KG1 (cell line): Measurements from ENCODE around the gene CDH15.
"Not testable (repeated sequence)": the region's sequence is repeated elsewhere in the genome, so short reads cannot be mapped to it uniquely, and the experiment has no call there.

Source experiments
- DNase-seq: peaks from one replicate; lab custom pipeline; 2025; lab: John Stamatoyannopoulos, UW

The CDH15 gene

DNA sequence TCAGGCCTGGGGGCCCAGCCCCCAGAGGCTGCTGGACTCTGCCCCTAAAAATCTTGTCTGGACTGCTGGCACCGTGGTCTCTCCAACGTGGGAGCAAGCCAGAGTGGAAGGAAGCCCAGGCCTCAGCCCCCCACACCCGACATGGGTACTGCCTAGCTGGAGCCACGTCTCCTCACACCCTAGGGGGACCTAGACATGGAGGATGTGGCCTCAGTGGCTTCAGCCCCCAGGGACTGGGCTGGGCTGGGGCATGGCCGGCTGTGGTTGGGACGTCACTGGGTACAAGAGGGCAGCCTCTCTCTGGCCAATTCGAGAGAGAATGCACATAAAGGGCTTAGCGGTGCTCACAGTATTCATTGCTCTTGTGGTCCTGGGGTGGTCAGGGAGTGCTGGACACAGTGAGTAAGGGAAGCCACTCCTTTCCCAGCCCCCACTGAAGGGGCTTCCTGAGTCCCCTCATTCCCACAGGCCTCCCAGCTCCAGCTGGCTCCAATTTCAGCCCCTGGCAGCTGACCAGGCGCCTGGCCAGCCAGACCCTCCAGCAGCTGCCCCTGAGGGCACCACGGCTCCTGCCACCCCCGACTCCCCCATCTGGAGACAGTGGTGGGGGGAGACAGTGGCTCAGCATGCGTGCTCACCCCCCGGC, 1.1 kb downstream of the CDH15 start:
- DNase-seq, result no peak

DNA sequence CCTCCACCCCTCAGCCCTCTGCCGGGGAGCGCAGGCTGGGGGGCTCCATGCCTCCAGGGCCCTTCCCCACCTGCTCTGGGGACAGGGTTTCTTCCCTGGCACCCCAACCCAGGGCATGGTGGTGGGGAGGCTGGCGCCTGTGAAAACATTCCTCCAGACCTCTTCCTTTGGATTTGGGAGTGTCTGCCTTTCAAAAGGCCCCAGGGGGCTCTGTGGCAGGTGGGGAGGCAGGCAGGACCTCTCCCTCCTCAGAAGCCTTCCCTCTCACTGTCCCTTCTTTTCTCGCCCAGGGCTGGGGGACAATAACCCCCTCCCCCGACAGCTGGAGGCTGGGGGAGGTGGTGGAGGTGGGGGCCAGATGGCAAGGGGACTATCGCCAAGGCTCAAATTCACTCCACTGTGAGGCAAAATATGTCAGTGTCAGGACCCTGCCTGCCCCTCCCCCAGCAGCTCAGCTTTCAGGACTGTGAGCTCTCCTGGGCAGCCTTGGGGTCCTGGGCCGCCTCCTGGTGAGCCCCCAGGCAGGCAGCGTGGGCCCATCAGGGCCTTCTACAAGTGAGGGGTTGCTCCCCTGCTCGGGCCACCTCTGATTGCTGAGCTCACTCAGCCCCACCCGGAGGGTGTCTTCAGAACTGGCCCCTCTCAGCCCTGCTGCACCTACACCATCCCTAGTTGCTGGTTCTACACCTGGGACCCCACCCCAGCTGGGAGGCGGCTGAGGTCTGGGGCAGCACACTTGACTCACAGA, 1.8 kb downstream of the CDH15 start:
- DNase-seq, result no peak

DNA sequence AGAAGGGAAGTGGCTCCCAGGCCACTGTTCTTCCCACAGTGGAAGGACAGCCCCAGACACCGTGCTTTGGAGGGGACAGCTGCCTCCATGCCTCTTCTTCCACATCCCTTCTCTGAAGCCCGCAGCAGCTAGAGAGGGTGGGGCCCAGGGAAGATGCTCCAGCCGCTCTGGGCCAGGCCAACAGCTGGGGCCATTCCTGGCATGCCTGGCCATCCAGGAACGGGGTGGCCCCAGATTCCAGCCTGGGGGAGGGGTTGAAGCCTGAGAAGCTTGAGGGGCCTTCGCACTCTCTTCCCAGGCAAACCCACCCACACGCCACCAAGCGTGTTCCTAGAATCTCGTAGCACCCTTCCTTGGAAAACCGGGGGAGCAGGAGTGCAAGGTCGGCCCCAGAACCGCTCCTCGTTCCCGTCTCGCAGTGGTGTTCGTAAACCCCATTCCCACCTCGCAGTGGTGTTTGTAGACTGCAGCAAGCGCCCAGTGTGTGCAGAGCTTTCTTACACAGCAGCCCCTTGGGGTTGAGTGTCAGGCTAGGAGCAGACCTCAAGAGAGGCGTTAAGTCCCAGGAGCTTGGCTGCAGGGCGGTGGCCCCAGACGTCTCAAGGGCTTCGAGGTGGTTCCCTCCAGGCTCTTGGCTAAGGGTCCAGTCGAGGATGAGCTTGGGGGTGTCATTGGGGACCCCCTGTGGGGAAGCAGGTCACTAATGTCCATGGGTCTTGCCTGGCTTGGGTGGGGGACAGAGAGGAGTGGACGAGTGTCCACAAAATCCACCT, 2.7 kb downstream of the CDH15 start:
- DNase-seq, result no peak

DNA sequence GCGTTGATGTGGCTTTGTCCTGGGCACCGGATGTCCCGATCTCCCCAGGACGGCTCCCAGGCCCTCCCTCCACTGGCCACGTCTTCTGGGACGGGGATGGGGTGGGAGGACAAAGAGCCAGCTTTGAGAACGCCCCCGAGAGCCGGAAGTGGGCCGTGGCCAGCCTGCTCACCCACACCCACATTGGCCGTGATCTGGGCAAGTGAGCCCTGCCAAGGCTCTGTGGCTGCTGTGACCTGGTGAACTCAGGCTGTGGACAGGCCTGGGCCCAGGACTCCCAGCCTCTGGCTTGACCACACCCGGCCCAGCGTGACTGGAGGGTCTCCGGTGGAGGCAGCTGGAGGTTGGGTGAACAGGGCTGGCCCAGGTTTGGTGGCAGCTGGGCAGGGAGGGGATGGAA, 3.3 kb downstream of the CDH15 start:
- no peak for DNase-seq

DNA sequence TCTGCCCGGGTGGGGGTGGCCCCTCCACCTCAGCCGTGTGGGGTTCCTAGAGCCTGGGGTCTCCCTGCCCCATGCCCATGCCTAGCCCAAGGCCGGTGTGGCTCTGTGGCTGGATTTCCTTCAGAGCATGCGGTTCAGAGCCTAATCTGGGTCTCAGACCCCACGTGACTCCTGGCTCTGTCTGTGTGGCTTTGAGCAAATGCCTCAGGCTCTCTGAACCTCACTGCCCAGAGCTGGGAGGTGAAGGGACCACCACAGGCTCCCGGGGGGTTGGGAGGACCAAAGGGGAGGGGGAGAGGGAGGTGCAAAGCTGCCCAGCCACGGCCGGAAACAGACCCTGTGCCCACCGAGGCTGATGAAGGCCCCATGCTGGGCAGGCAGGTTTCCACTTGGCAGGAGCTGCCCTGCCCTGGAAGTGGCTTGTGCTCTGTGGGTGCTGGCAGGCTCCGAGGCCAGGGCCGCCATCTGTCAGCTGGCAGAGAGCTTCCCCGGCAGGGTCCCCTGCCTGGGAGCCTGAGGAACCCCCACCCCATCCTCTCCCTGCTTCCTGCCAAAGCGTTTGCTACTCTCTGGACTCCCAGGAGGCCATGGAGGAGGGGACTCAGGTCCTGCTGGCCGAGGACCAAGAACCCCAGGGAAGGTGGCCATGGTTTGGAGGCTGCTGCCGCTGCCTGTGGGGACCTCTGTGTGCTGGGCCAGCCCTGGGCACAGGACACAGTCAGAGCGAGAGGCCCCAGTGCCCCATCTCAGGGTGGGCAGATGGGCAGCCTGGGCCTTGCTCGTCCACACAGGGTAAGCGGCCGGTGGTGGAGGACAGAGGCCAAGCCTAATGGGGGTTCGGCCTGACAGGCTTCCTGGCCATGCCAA, 4.0 kb downstream of the CDH15 start:
- no peak for DNase-seq

DNA sequence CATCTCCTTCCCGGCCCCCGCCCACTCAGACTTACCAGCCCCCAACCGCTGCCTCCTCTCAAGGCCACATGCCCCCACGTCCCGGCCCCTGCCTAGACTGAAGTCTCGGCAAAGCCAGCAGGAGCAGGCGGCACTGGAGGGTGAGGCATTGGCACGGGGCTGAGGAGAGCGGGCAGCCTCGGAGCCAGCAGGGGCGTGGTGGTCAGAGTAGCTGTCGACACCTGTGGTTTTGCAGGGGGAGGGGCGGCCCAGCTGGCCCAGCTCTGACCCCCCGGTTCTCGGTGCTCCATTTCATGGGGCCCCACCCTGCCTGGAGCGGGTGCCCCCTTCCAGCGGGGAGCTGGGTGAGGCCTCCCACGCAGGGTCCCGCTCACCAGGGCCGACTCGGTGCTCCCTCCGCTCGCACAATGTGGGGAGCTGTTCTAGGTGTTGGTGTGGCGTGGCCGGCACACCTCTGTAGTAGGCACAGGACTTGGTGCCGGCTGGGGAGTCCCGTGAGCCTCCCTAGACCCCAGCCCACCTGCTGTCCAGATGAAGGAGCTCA, 4.7 kb downstream of the CDH15 start:
- DNase-seq, result no peak

DNA sequence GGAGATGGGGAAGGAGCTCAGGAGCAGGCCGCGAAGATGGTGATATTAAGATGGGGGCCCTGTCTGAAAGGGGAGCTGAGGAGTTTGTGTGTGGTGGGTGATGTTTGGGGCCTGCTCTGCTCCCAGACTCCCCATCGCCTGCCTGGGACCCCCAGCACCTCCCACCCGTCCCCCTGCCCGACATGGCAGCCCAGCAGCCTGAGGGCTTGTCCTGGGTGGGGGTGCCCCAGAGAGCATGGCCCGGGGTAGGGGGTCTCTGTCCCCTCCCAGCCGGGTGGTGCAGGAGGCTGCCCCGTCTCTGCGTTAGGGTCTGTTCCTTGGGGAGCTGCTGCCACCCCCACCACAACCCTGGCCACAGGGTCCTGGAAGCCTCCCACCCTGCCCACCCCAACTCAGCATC, 5.2 kb downstream of the CDH15 start:
- no peak for DNase-seq

DNA sequence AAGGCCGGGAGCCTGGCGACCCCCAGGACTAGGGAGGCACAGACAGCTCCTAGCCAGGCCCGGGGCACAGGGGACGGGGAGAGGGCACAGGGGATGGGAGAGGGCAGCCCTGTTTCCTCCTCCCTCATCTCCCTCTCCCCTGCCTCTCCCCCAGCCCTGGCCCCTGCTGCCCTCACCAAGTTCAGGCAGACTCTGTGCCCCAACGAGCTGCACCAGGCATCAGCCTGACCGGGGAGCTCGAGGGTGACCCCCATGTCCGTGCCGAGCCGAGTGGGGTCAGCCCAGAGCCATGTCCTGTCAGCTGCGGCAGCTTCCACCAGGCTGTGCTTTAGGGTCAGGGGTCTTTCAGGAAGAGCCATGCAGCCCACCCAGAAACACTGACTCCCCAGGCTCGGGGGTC, 6.0 kb downstream of the CDH15 start:
- DNase-seq, result no peak

DNA sequence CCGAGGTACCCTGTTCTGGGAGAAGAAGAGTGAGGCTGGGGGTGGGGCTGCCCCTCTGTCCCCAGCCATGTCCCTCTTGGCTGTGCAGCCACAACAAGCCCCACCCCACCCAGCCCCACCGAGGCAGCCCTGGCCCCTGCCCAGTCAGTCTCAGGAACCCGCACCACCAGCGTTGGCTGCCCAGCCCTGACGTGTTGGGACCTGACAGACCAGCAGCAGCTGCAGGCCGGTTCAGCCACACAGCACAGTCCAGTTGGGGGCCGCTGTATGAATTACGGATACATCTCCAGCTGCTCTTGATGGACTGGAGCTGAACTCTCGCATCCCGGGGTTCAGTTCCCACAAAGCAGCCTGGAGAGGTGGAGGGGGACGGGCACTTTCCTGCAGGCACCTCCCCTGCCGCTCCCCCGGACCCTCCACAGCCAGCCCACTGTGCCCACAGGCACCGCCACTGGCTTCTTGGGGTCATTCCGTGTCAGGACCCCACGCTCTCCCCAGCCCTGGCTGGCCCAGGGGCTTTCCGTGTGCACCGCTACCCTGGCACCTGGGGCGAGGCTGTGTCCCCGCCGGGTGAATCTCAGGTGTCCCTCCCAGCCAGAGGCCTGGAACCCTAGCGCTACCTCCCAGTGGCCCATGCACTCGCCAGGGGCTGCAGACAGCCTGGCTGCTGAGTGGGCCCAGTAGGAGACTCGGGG, 7.1 kb downstream of the CDH15 start:
- DNase-seq, result no peak

DNA sequence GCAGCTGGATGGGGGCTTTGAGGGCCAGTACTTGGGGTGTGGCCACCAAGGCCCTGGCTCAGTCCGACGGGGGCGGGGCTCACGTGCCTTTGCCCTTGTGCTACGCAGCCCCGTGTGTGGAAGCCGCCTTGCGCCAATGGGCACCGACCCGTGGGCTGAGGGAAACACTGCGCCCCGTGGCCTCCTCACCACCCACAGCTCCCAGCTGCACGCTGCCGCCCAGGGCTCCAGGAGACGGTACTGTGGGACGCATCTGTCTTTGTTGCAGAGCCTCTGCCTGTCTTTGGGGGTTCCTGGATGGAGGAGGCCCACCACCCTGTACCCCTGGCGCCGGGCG, 7.6 kb downstream of the CDH15 start:
- DNase-seq, result no peak

DNA sequence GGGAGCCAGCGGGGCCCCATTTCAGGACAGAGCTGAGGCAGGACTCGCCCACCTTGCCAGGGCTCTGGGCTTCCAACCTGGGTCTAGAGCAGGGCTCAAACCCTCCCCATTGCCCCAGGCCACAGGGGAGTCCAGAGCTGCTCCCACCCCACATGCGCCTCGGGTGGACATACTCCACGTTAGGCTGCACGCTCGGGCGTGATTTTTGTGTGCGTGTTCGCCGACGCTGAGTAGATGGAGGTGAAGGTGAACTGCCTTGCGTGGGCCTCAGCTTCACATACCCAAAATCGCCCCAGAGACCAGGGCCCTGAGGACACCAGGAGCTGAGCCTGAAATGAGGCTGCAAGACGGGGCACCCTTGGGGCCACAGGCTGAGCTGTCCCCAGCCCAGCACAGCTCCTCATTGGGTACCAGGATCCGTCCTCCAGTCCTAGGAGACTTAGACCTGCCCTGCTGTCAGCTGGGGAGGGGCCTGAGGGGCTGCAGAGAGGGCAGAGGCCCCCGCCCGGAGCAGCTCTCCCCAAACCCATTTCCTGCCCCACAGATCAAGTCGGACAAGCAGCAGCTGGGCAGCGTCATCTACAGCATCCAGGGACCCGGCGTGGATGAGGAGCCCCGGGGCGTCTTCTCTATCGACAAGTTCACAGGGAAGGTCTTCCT, 8.2 kb downstream of the CDH15 start:
- DNase-seq, result no peak

DNA sequence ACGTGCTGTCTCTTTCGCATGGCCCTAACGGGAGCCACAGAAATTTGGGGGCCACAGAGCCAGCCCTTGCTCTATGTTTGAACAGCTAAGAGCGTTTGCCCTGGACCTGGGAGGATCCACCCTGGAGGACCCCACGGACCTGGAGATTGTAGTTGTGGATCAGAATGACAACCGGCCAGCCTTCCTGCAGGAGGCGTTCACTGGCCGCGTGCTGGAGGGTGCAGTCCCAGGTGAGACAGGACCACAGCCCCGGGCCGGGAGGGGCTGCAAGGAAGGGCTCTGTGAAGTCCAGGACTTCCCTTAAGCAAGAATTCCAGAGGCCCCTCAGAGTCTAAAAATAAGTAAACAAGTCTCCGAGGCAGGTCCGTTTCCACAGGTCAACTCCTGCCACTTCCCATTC, 11.9 kb downstream of the CDH15 start:
- no peak for DNase-seq

DNA sequence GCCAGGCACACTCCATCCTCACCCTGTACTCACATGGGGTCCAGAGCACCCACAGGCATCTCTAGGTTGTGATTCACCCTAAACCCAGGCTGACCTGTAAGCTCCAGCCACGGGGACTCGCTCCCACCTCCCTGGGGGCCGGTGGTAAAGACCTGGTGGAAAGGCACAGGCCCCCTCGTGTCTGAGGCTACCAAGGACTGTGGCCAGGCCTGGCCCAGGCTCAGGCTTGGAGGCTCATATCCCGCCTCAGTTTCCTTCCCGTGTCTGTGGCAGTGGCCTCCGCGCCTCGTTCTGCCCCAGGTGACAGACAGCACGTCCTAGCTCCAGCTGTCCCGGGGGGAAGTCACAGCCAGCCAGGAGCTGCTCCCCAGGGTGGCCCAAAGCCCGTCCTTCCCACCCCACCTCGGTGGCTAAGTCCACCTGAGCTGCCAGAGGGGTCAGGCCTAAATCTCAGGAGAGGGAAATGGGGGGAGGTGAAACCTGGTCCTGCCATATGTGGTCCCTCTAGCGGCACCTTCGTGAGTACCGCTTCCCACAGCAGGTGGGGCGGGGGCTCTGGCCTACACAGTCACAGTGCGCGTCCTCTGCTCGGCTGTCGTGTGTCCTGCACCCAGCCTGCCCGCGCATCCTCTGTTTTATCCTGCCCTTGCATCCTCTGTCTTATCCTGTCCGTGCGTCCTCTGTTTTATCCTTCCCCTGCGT, 12.6 kb downstream of the CDH15 start:
- no peak for DNase-seq

DNA sequence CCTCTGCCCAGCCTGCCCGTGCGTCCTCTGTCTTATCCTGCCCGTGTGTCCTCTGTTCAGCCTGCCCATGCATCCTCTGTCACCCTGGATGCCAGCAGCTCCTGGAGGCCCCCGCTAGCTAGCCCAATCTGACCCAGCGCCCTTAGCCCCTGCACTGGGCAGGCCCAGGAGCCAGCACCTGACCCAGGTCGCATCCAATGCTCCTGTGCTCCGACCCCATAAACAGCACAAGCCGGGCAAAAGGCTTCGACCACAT, 13.1 kb downstream of the CDH15 start:
- DNase-seq, result no peak

DNA sequence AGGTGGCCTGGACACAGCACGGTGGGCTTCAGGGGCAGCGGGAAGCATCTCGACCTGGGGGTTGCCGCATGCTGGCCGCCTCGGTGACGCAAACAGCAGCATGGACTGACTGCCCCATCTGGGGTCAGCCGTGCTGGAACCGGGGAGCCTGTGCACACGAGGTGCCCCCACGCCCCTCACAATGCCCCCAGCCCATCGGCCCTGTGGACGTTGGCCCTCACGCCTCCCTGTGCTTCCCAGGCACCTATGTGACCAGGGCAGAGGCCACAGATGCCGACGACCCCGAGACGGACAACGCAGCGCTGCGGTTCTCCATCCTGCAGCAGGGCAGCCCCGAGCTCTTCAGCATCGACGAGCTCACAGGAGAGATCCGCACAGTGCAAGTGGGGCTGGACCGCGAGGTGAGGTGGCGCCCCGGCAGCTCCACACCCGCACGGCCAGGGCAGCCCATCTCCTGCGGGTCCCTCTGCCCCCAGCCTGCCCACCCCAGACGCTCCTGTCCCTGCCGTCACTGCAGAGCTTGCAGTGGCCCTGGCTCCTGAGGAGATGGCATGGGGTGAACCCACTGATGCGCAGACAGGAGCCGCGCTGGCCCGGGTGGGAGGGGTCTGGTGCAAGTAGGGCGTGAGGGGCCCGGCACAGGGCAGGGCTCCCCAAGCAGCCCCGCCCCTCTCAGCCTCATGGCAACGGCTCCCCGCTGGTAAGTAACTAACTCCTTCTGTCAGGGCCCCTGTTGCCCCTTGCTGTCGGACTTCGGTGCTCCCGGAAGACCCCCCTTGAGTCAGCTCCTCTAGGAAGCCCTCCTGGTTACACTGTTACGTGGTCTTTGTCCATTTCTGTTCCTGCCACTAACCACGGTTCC, 13.6 kb downstream of the CDH15 start:
- DNase-seq, result no peak

DNA sequence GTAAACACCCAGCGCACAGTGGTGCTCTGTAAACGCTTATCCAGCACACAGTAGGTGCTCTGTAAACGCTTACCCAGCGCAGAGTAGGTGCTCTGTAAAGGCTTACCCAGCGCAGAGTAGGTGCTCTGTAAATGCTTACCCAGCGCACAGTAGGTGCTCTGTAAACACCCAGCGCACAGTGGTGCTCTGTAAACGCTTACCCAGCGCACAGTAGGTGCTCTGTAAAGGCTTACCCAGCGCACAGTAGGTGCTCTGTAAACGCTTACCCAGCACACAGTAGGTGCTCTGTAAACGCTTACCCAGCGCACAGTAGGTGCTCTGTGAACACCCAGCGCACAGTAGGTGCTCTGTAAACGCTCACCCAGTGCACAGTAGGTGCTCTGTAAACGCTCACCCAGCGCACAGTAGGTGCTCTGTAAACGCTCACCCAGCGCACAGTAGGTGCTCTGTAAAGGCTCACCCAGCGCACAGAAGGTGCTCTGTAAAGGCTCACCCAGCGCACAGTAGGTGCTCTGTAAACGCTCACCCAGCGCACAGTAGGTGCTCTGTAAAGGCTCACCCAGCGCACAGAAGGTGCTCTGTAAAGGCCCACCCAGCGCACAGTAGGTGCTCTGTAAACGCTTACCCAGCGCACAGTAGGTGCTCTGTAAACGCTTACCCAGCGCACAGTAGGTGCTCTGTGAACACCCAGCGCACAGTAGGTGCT, 14.5 kb downstream of the CDH15 start:
- not testable (repeated sequence) for DNase-seq

DNA sequence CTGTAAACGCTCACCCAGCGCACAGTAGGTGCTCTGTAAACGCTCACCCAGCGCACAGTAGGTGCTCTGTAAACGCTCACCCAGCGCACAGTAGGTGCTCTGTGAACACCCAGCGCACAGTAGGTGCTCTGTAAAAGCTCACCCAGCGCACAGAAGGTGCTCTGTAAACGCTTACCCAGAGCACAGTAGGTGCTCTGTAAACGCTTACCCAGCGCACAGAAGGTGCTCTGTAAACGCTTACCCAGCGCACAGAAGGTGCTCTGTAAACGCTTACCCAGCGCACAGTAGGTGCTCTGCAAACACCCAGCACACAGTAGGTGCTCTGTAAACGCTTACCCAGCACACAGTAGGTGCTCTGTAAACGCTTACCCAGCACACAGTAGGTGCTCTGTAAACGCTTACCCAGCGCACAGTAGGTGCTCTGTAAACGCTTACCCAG, 15.1 kb downstream of the CDH15 start:
- not testable (repeated sequence) for DNase-seq

DNA sequence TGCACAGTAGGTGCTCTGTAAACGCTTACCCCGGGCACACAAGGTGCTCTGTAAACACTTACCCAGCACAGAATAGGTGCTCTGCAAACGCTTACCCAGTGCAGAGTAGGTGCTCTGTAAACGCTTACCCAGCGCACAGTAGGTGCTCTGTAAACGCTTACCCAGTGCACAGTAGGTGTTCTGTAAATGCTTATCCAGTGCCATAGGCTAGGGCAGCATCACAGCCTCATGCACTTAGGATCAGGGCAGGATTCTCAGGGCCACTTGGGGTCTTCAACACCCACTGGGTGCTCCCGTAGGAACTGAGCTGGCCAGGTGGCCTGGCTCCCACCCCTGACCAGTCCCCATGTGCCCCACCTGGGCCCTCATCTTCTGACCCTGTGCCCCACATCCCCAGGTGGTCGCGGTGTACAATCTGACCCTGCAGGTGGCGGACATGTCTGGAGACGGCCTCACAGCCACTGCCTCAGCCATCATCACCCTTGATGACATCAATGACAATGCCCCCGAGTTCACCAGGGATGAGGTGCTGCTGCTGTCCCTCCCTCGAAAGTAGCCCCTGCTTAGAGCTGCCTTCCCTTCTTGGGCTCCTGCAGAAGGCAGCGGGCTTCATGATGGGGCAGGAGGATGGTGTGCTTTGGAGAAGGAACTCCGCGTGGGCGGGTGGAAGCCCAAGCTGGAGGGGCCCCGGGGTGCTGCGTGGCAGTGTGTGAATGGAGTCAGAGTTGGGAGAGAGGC, 15.7 kb downstream of the CDH15 start:
- DNase-seq, result no peak
